SK-N-SH (cell line): ENCODE measurements around the gene OR10K1.

Experiments
- CTCF ChIP-seq: fragments of 200-600 bp; sonication (generic); IDR thresholded peaks from 2 replicates; pipeline ENCODE4 v1.6.1; 2017; ENCODE audit warnings: antibody characterized with exemption, mild to moderate bottlenecking, moderate library complexity
- ELF1 ChIP-seq: IDR thresholded peaks from 2 replicates; pipeline ENCODE4 v1.4.0; 2012
- FOSL2 ChIP-seq: IDR thresholded peaks from 2 replicates; pipeline ENCODE4 v1.4.0; 2012; ENCODE audit warnings: low read depth, mild to moderate bottlenecking, moderate library complexity, borderline replicate concordance
- FOXJ3 ChIP-seq: sonication (generic); formaldehyde crosslinking; IDR thresholded peaks from 2 replicates; pipeline ENCODE4 v1.5.1; 2020; ENCODE audit warnings: mild to moderate bottlenecking, missing genetic modification reagents
- POLR2AphosphoS5 ChIP-seq: IDR thresholded peaks from 2 replicates; pipeline ENCODE4 v1.6.1; 2012; ENCODE audit warnings: low read depth, low read length
- USF1 ChIP-seq: IDR thresholded peaks from 2 replicates; pipeline ENCODE4 v1.4.0; 2012; ENCODE audit warnings: low read depth, borderline replicate concordance

GRCh38 chr1:158493054-158493453, 31.4 kb downstream of the OR10K1 start:
- TF ChIP-seq CTCF (no peak), POLR2AphosphoS5 (no peak), FOSL2 (no peak), ELF1 (no peak), USF1 (no peak), FOXJ3 (CRISPR knock-in tag) (no peak)
